GM06990 (cell line): ENCODE results near the gene STK17A.

ENCODE experiments used
- DNase-seq: peaks from one replicate; pipeline ENCODE4 v3.0.0-alpha.2; 2011; ENCODE audit not compliant: insufficient read length; ENCODE audit errors: extremely low read depth
- H3K27me3 ChIP-seq: replicated peaks from 2 replicates; pipeline ENCODE4 v1.6.0; 2011; ENCODE audit warnings: low read length; ENCODE audit not compliant: control insufficient read depth, insufficient read depth
- H3K36me3 ChIP-seq: 2 replicates; pipeline ENCODE4 v1.5.1; 2011; ENCODE audit warnings: low read length; ENCODE audit not compliant: control insufficient read depth, insufficient read depth
- H3K4me3 ChIP-seq: replicated peaks from 2 replicates; pipeline ENCODE4 v1.5.1; 2011; ENCODE audit warnings: low read depth, mild to moderate bottlenecking, control low read depth, low read length
- CTCF ChIP-seq: IDR thresholded peaks from 2 replicates; pipeline ENCODE4 v1.5.1; 2011; ENCODE audit warnings: low read length, control low read depth, mild to moderate bottlenecking, inconsistent platforms; ENCODE audit not compliant: insufficient read depth, poor library complexity, severe bottlenecking

The STK17A gene

GRCh38 chr7:43537765-43538403 lies 45.0 kb upstream of the STK17A start:
- TF ChIP-seq CTCF: no peak
- H3K4me3 ChIP-seq: no peak overlapping the region
- DNase-seq: no peak
- H3K27me3 ChIP-seq: no peaks in the 10 kb centered on the region; the same call in 1 of the 2 replicates
- no peaks in the 10 kb centered on the region for H3K36me3 ChIP-seq

GRCh38 chr7:43538404-43538771 lies 44.5 kb upstream of the STK17A start:
- H3K27me3 ChIP-seq: no peaks in the 10 kb centered on the region; the same call in 1 of the 2 replicates
- H3K4me3 ChIP-seq: no peak overlapping the region
- no peak for DNase-seq
- no peak for TF ChIP-seq CTCF
- H3K36me3 ChIP-seq: no peaks in the 10 kb centered on the region

GRCh38 chr7:43540471-43540870 lies 42.4 kb upstream of the STK17A start:
- TF ChIP-seq CTCF: no peak
- no peak for DNase-seq
- Histone ChIP-seq H3K4me3 (no peak overlapping the region), H3K27me3 (no peaks in the 10 kb centered on the region; the same call in 1 of the 2 replicates), H3K36me3 (no peaks in the 10 kb centered on the region)

- no peak for TF ChIP-seq CTCF
- no peak for DNase-seq
- Histone ChIP-seq H3K36me3 (no peaks in the 10 kb centered on the region), H3K4me3 (no peak overlapping the region), H3K27me3 (no peaks in the 10 kb centered on the region; the same call in 1 of the 2 replicates)
These were observed 40.2 kb upstream of the STK17A start for GRCh38 chr7:43542716-43543115.

- no peak for TF ChIP-seq CTCF
- no peak for DNase-seq
- no peaks in the 10 kb centered on the region for H3K36me3 ChIP-seq
- H3K27me3 ChIP-seq: no peaks in the 10 kb centered on the region
- H3K4me3 ChIP-seq: no peak overlapping the region
These were observed 36.7 kb upstream of the STK17A start for GRCh38 chr7:43546231-43546630.

GRCh38 chr7:43550427-43550826 lies 32.5 kb upstream of the STK17A start:
- no peaks in the 10 kb centered on the region for H3K27me3 ChIP-seq
- TF ChIP-seq CTCF: no peak
- H3K4me3 ChIP-seq: no peak overlapping the region
- no peaks in the 10 kb centered on the region for H3K36me3 ChIP-seq
- DNase-seq: no peak
